Natural killer cell (primary cell): ENCODE results near the gene IFT80. TPM values are rescaled to one million over a fixed set of nuclear protein-coding genes. Genes with fewer than 3 reads are reported as not detected.

ENCODE experiments used
- ATAC-seq, 3 donors: fragments of 150-1000 bp in 2 of 3; fragments of 200-7000 bp in 1 of 3; cut with Tn5 transposase; 1 replicate in 1 of 3; 2 replicates in 2 of 3; pipeline ENCODE4 v1.10.0; 2021; ENCODE audit warnings: mild to moderate bottlenecking in 2 of 3, moderate library complexity in 2 of 3
- DNase-seq, 2 donors: peaks; one replicate each; pipeline versions ENCODE4 v3.0.0 to v3.0.0-alpha.2; 2013 to 2021; ENCODE audit warnings: mixed read lengths in 1 of 2
- H3K27ac ChIP-seq: one replicate; pipeline ENCODE4 v1.5.1; 2013; ENCODE audit warnings: mild to moderate bottlenecking, low read length
- H3K27me3 ChIP-seq: one replicate; pipeline ENCODE4 v1.6.1; 2013; ENCODE audit warnings: low read length; ENCODE audit not compliant: control insufficient read depth, insufficient read depth
- H3K36me3 ChIP-seq: one replicate; pipeline ENCODE4 v1.6.1; 2013; ENCODE audit warnings: low read length; ENCODE audit not compliant: control insufficient read depth, insufficient read depth
- H3K4me1 ChIP-seq: one replicate; pipeline ENCODE4 v1.6.1; 2013; ENCODE audit warnings: low read length; ENCODE audit not compliant: control insufficient read depth, insufficient read depth
- H3K4me3 ChIP-seq: one replicate; pipeline ENCODE4 v1.5.1; 2013; ENCODE audit warnings: low read length
- H3K9me3 ChIP-seq: one replicate; pipeline ENCODE4 v1.6.1; 2013; ENCODE audit warnings: low read length; ENCODE audit not compliant: control insufficient read depth, insufficient read depth
- H3K27ac Mint-ChIP-seq, 2 donors: one replicate each; pipeline ENCODE4 v1.8.0; 2022; ENCODE audit warnings: mild to moderate bottlenecking in 2 of 2, mixed read lengths in 2 of 2, moderate library complexity in 1 of 2
- H3K27me3 Mint-ChIP-seq, 2 donors: one replicate each; pipeline ENCODE4 v1.8.0; 2022; ENCODE audit warnings: low read depth in 2 of 2, mixed read lengths in 2 of 2
- H3K36me3 Mint-ChIP-seq: one replicate; pipeline ENCODE4 v1.8.0; 2022; ENCODE audit warnings: mixed read lengths
- H3K4me1 Mint-ChIP-seq, 2 donors: one replicate each; pipeline ENCODE4 v1.8.0; 2022; ENCODE audit warnings: mixed read lengths in 2 of 2
- H3K4me3 Mint-ChIP-seq: one replicate; pipeline ENCODE4 v1.8.0; 2022; ENCODE audit warnings: mild to moderate bottlenecking, moderate library complexity, mixed read lengths
- H3K9me3 Mint-ChIP-seq, 2 donors: one replicate each; pipeline ENCODE4 v1.8.0; 2022; ENCODE audit warnings: mixed read lengths in 2 of 2
- CTCF ChIP-seq: fragments of 200-600 bp; IDR thresholded peaks from one replicate; pipeline ENCODE4 v1.8.0; 2022; ENCODE audit warnings: antibody characterized with exemption
- WGBS: methylation state at CpG from one replicate; pipeline ENCODE4 v1.1.7; 2013; ENCODE audit warnings: missing lambda C conversion rate; ENCODE audit not compliant: insufficient coverage; 5-methylcytosine and 5-hydroxymethylcytosine counted together
- intact Hi-C: fragments of 100-400 bp; cut with micrococcal nuclease; formaldehyde crosslinking; loops from one replicate; pipeline ENCODE4 v1.14.2; 2022
- total RNA-seq, 4 donors: library from RNA; stranded (reverse); fragments of 120-200 nt in 1 of 4; gene quantifications; one replicate each; pipeline versions ENCODE4 v1.2.3 to v1.2.4, GENCODE V29; 2013 to 2022

Gene IFT80
- total RNA-seq, 3 donors from 2014 or later (not counting 1 experiment from before 2014, with no cell fraction given) = 22.6 to 22.9 (median 22.9) TPM

GRCh38 chr3:160218136-160218535 lies 180.9 kb downstream of the IFT80 start:
- H3K9me3 ChIP-seq = no peaks in the 10 kb centered on the region
- 50% methylated on average over 3 of the region's 3 CpGs for WGBS
- no peaks in the 10 kb centered on the region for H3K36me3 Mint-ChIP-seq
- H3K27ac ChIP-seq = no peak overlapping the region
- H3K27me3 Mint-ChIP-seq = peaks cover 23 to 39% of the 10 kb centered on the region in 2 donors
- peaks cover 7% of the 10 kb centered on the region for H3K27me3 ChIP-seq
- H3K27ac Mint-ChIP-seq = no peak overlapping the region
- TF ChIP-seq CTCF = no peak
- H3K4me3 ChIP-seq = no peak overlapping the region
- no peaks in the 10 kb centered on the region for H3K36me3 ChIP-seq
- H3K4me1 Mint-ChIP-seq = no peaks in the 10 kb centered on the region
- no peak overlapping the region for H3K4me3 Mint-ChIP-seq
- intact Hi-C loops = no loop called here
- H3K9me3 Mint-ChIP-seq = no peaks in the 10 kb centered on the region
- no peak for ATAC-seq
- no peak for DNase-seq
- H3K4me1 ChIP-seq = no peaks in the 10 kb centered on the region

- no peak overlapping the region for H3K27ac ChIP-seq
- H3K27me3 ChIP-seq = peaks cover 5% of the 10 kb centered on the region
- H3K4me3 ChIP-seq = no peak overlapping the region
- no peak overlapping the region for H3K4me3 Mint-ChIP-seq
- H3K9me3 ChIP-seq = no peaks in the 10 kb centered on the region
- H3K27ac Mint-ChIP-seq = no peak overlapping the region
- no peaks in the 10 kb centered on the region for H3K4me1 ChIP-seq
- peaks cover 20 to 39% of the 10 kb centered on the region in 2 donors for H3K27me3 Mint-ChIP-seq
- no peaks in the 10 kb centered on the region for H3K36me3 Mint-ChIP-seq
- 81% methylated on average over 4 of the region's 4 CpGs for WGBS
- intact Hi-C loops = no loop called here
- no peak for DNase-seq
- no peaks in the 10 kb centered on the region for H3K4me1 Mint-ChIP-seq
- H3K9me3 Mint-ChIP-seq = no peaks in the 10 kb centered on the region
- TF ChIP-seq CTCF = no peak
- H3K36me3 ChIP-seq = no peaks in the 10 kb centered on the region
- no peak for ATAC-seq
These were observed 181.3 kb downstream of the IFT80 start for GRCh38 chr3:160217675-160218074.

GRCh38 chr3:160213191-160213590 lies 185.8 kb downstream of the IFT80 start:
- Mint-ChIP-seq H3K36me3 (no peaks in the 10 kb centered on the region), H3K9me3 (no peaks in the 10 kb centered on the region), H3K27ac (no peak overlapping the region), H3K27me3 (peaks cover 11 to 32% of the 10 kb centered on the region in 2 donors), H3K4me3 (no peak overlapping the region), H3K4me1 (no peaks in the 10 kb centered on the region)
- no peaks in the 10 kb centered on the region for H3K4me1 ChIP-seq
- DNase-seq = no peak
- H3K4me3 ChIP-seq = no peak overlapping the region
- WGBS = 78% methylated on average over 1 of the region's 1 CpG
- peaks cover 2% of the 10 kb centered on the region for H3K27me3 ChIP-seq
- TF ChIP-seq CTCF = no peak
- ATAC-seq = no peak
- H3K9me3 ChIP-seq = no peaks in the 10 kb centered on the region
- H3K36me3 ChIP-seq = no peaks in the 10 kb centered on the region
- no peak overlapping the region for H3K27ac ChIP-seq
- intact Hi-C loops = no loop called here

GRCh38 chr3:160210799-160211221 lies 188.2 kb downstream of the IFT80 start:
- no peak for TF ChIP-seq CTCF
- no peak overlapping the region for H3K4me3 ChIP-seq
- no peak overlapping the region for H3K27ac ChIP-seq
- no peak overlapping the region for H3K27ac Mint-ChIP-seq
- H3K4me1 Mint-ChIP-seq = no peaks in the 10 kb centered on the region
- H3K27me3 Mint-ChIP-seq = peaks cover 14 to 32% of the 10 kb centered on the region in 2 donors
- H3K4me1 ChIP-seq = no peaks in the 10 kb centered on the region
- WGBS = no CpG with 5 or more reads among the region's 1 CpG
- intact Hi-C loops = no loop called here
- no peaks in the 10 kb centered on the region for H3K27me3 ChIP-seq
- no peaks in the 10 kb centered on the region for H3K9me3 Mint-ChIP-seq
- no peak overlapping the region for H3K4me3 Mint-ChIP-seq
- no peaks in the 10 kb centered on the region for H3K9me3 ChIP-seq
- DNase-seq (no peak), ATAC-seq (no peak)
- H3K36me3 ChIP-seq = no peaks in the 10 kb centered on the region
- no peaks in the 10 kb centered on the region for H3K36me3 Mint-ChIP-seq
